GM21619 (cell line): ENCODE results near the gene AHI1.
"Not testable (repeated sequence)": the region's sequence is repeated elsewhere in the genome, so short reads cannot be mapped to it uniquely, and the experiment has no call there.

Source experiments
- ATAC-seq: cut with Tn5 transposase; IDR thresholded peaks from one replicate; pipeline ENCODE4 v1.9.1; 2021; ENCODE audit not compliant: unreplicated experiment

AHI1 gene

GRCh38 chr6:135506270-135506997 is 8.9 kb upstream of the AHI1 start:
- ATAC-seq, result peak; percentile 95

- no peak for ATAC-seq
Measured at GRCh38 chr6:135505648-135506047, 8.1 kb upstream of the AHI1 start.

- no peak for ATAC-seq
Measured at GRCh38 chr6:135505222-135505621, 7.7 kb upstream of the AHI1 start.

GRCh38 chr6:135504734-135505133 is 7.2 kb upstream of the AHI1 start:
- ATAC-seq, result no peak

GRCh38 chr6:135503703-135504475 is 6.3 kb upstream of the AHI1 start:
- ATAC-seq, result no peak

GRCh38 chr6:135499441-135500340 is 2.2 kb upstream of the AHI1 start:
- no peak for ATAC-seq

GRCh38 chr6:135498185-135498841 is 773 bp upstream of the AHI1 start:
- ATAC-seq, result peak; percentile 33

GRCh38 chr6:135496800-135497411 is 634 bp downstream of the AHI1 start:
- ATAC-seq, result no peak

GRCh38 chr6:135493218-135493961 is 4.2 kb downstream of the AHI1 start:
- ATAC-seq, result no peak

- no peak for ATAC-seq
Measured at GRCh38 chr6:135490381-135490780, 7.2 kb downstream of the AHI1 start.

GRCh38 chr6:135488023-135488422 is 9.5 kb downstream of the AHI1 start:
- no peak for ATAC-seq

- not testable (repeated sequence) for ATAC-seq
Measured at GRCh38 chr6:135483903-135484302, 13.6 kb downstream of the AHI1 start.

GRCh38 chr6:135481783-135482369 is 15.7 kb downstream of the AHI1 start:
- ATAC-seq, result no peak

GRCh38 chr6:135479601-135480000 is 17.9 kb downstream of the AHI1 start:
- no peak for ATAC-seq

- ATAC-seq, result no peak
Measured at GRCh38 chr6:135478626-135479025, 18.9 kb downstream of the AHI1 start.

GRCh38 chr6:135475292-135475886 is 22.2 kb downstream of the AHI1 start:
- no peak for ATAC-seq

GRCh38 chr6:135474362-135474761 is 23.2 kb downstream of the AHI1 start:
- ATAC-seq, result no peak

GRCh38 chr6:135465903-135466302 is 31.6 kb downstream of the AHI1 start:
- ATAC-seq, result no peak

GRCh38 chr6:135465307-135465706 is 32.2 kb downstream of the AHI1 start:
- peak; percentile 75 for ATAC-seq
